ENCODE data around the gene CRTC1. TPM values are rescaled to one million over a fixed set of nuclear protein-coding genes. Genes with fewer than 3 reads are reported as not detected.

CRTC1 gene
- total and polyA plus RNA-seq, 4 donors: 1.5 to 3.5 (median 1.9) TPM

DNA sequence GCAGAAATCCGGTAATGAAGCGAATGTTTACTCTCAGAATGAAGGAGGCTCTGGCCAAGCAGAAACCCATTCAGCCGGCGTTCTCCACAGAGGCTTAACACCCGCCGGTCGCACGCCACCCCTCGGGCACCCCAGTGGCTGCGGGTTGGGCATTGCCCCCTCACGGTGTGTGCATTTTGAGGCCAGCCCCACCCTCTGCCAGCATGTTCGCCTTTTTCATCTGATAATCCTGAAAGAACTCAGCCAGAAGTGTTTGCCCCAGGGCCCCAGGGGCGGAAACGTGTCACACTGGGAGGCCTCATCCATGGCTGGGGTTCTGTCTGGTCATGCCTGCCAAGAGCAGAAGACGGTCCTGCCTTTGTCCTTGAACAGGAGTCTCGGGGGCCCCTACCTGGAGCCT is 73.4 kb downstream of the CRTC1 start:
- 96% methylated on average over 16 of the region's 16 CpGs for WGBS
- no peak overlapping the region for H3K27ac ChIP-seq (ENCODE audit: low read depth in 1 of 2, low read length in 2 of 2)

DNA sequence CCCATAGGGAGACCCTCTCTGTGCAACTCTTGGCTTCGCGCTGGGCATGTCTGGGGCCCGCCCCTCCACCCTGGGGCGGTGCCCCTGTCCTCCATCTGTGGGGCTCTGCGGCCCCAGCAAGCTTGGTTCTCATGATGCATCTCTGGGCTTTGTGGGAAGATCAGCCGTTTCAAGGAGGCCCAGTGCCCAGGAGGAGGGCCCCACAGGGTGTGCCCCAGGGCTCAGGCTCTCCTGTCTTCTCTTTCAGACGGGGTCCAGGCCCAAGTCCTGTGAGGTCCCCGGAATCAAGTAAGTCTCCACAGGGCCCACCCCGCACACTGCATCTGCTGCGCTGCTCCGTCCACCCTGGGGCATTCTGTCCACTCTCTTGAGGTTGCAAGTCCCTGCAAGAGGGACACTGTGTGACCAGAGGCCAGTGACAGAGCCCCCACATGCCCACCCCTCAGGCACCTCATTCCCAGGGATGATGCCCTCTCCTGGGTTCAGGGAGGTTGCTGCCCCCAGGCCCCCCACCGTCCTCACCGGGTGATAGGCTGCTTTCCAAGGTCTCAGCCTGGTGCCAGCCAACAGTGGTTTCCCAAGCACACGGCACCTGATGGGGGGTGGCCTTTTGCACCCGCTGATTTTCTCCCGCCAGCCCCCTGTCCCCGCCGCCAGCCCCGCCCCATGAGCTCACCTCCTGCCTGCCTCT is 76.0 kb downstream of the CRTC1 start:
- Histone ChIP-seq H3K27ac (ENCODE audit: low read depth in 1 of 2, low read length in 2 of 2) (no peak overlapping the region), H3K4me1 (ENCODE audit: control insufficient read depth in 4 of 4, insufficient read depth in 4 of 4, low read length in 3 of 4) (peaks cover 4 to 16% (median 11%) of the 10 kb centered on the region in 4 donors), H3K4me3 (ENCODE audit: low read depth in 1 of 3, low read length in 3 of 3) (no peak overlapping the region), H3K9me3 (ENCODE audit: control insufficient read depth in 4 of 4, low read length in 3 of 4) (no peaks in the 10 kb centered on the region), H3K9ac (ENCODE audit: low read depth in 1 of 2, low read length in 2 of 2) (no peak overlapping the region), H3K36me3 (ENCODE audit: control insufficient read depth in 4 of 4, insufficient read depth in 3 of 4, low read depth in 1 of 4, low read length in 3 of 4) (peaks cover 0 to 3% (median 0%) of the 10 kb centered on the region in 4 donors), H3K27me3 (ENCODE audit: control insufficient read depth in 4 of 4, insufficient read depth in 4 of 4, low read length in 3 of 4) (no peaks in the 10 kb centered on the region)
- 91% methylated on average over 19 of the region's 19 CpGs for WGBS
- DNase-seq (ENCODE audit: low spot score): no peak
- TF ChIP-seq JUND (IDR thresholded peaks at IDR 0.05) (no peak), RAD21 (IDR thresholded peaks at IDR 0.05) (no peak), EGR1 (IDR thresholded peaks at IDR 0.05; ENCODE audit: low read depth in 2 of 2) (no peak), FOXA1 (IDR thresholded peaks at IDR 0.05) (no peak), SP1 (IDR thresholded peaks at IDR 0.05) (no peak), FOXA2 (IDR thresholded peaks at IDR 0.05) (no peak), GABPA (IDR thresholded peaks at IDR 0.05 in 1 of 2, conservative IDR thresholded peaks at IDR 0.05 in 1 of 2) (no peak), RXRA (IDR thresholded peaks at IDR 0.05) (no peak), HNF4A (conservative IDR thresholded peaks at IDR 0.05) (no peak), HNF4G (IDR thresholded peaks at IDR 0.05) (no peak), YY1 (IDR thresholded peaks at IDR 0.05) (no peak), NR2F2 (IDR thresholded peaks at IDR 0.05) (no peak), TAF1 (conservative IDR thresholded peaks at IDR 0.05) (no peak)
- TF ChIP-seq, protein P1, sequence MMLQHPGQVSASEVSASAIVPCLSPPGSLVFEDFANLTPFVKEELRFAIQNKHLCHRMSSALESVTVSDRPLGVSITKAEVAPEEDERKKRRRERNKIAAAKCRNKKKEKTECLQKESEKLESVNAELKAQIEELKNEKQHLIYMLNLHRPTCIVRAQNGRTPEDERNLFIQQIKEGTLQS (IDR thresholded peaks at IDR 0.05): no peak
- TF ChIP-seq, protein P2, sequence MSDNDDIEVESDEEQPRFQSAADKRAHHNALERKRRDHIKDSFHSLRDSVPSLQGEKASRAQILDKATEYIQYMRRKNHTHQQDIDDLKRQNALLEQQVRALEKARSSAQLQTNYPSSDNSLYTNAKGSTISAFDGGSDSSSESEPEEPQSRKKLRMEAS (IDR thresholded peaks at IDR 0.05): no peak
- TF ChIP-seq, protein P3, sequence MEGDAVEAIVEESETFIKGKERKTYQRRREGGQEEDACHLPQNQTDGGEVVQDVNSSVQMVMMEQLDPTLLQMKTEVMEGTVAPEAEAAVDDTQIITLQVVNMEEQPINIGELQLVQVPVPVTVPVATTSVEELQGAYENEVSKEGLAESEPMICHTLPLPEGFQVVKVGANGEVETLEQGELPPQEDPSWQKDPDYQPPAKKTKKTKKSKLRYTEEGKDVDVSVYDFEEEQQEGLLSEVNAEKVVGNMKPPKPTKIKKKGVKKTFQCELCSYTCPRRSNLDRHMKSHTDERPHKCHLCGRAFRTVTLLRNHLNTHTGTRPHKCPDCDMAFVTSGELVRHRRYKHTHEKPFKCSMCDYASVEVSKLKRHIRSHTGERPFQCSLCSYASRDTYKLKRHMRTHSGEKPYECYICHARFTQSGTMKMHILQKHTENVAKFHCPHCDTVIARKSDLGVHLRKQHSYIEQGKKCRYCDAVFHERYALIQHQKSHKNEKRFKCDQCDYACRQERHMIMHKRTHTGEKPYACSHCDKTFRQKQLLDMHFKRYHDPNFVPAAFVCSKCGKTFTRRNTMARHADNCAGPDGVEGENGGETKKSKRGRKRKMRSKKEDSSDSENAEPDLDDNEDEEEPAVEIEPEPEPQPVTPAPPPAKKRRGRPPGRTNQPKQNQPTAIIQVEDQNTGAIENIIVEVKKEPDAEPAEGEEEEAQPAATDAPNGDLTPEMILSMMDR (IDR thresholded peaks at IDR 0.05; ENCODE audit: low read depth, low read length, missing input control): no peak
- TF ChIP-seq, protein P4, sequence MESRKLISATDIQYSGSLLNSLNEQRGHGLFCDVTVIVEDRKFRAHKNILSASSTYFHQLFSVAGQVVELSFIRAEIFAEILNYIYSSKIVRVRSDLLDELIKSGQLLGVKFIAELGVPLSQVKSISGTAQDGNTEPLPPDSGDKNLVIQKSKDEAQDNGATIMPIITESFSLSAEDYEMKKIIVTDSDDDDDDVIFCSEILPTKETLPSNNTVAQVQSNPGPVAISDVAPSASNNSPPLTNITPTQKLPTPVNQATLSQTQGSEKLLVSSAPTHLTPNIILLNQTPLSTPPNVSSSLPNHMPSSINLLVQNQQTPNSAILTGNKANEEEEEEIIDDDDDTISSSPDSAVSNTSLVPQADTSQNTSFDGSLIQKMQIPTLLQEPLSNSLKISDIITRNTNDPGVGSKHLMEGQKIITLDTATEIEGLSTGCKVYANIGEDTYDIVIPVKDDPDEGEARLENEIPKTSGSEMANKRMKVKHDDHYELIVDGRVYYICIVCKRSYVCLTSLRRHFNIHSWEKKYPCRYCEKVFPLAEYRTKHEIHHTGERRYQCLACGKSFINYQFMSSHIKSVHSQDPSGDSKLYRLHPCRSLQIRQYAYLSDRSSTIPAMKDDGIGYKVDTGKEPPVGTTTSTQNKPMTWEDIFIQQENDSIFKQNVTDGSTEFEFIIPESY (IDR thresholded peaks at IDR 0.05): no peak
- TF ChIP-seq, protein P5, sequence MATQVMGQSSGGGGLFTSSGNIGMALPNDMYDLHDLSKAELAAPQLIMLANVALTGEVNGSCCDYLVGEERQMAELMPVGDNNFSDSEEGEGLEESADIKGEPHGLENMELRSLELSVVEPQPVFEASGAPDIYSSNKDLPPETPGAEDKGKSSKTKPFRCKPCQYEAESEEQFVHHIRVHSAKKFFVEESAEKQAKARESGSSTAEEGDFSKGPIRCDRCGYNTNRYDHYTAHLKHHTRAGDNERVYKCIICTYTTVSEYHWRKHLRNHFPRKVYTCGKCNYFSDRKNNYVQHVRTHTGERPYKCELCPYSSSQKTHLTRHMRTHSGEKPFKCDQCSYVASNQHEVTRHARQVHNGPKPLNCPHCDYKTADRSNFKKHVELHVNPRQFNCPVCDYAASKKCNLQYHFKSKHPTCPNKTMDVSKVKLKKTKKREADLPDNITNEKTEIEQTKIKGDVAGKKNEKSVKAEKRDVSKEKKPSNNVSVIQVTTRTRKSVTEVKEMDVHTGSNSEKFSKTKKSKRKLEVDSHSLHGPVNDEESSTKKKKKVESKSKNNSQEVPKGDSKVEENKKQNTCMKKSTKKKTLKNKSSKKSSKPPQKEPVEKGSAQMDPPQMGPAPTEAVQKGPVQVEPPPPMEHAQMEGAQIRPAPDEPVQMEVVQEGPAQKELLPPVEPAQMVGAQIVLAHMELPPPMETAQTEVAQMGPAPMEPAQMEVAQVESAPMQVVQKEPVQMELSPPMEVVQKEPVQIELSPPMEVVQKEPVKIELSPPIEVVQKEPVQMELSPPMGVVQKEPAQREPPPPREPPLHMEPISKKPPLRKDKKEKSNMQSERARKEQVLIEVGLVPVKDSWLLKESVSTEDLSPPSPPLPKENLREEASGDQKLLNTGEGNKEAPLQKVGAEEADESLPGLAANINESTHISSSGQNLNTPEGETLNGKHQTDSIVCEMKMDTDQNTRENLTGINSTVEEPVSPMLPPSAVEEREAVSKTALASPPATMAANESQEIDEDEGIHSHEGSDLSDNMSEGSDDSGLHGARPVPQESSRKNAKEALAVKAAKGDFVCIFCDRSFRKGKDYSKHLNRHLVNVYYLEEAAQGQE (IDR thresholded peaks at IDR 0.05): no peak

More for the DNA sequence above, 73.4 kb downstream of the CRTC1 start:
- no peaks in the 10 kb centered on the region for H3K9me3 ChIP-seq (ENCODE audit: control insufficient read depth in 4 of 4, low read length in 3 of 4)
- TF ChIP-seq RXRA (IDR thresholded peaks at IDR 0.05) (no peak), GABPA (IDR thresholded peaks at IDR 0.05 in 1 of 2, conservative IDR thresholded peaks at IDR 0.05 in 1 of 2) (no peak), YY1 (IDR thresholded peaks at IDR 0.05) (no peak), TAF1 (conservative IDR thresholded peaks at IDR 0.05) (no peak), HNF4G (IDR thresholded peaks at IDR 0.05) (no peak)
- no peak overlapping the region for H3K4me3 ChIP-seq (ENCODE audit: low read depth in 1 of 3, low read length in 3 of 3)
- DNase-seq (ENCODE audit: low spot score): no peak
- H3K9ac ChIP-seq (ENCODE audit: low read depth in 1 of 2, low read length in 2 of 2): no peak overlapping the region
- no peaks in the 10 kb centered on the region for H3K27me3 ChIP-seq (ENCODE audit: control insufficient read depth in 4 of 4, insufficient read depth in 4 of 4, low read length in 3 of 4)
- peaks cover 0 to 5% (median 3%) of the 10 kb centered on the region in 4 donors for H3K4me1 ChIP-seq (ENCODE audit: control insufficient read depth in 4 of 4, insufficient read depth in 4 of 4, low read length in 3 of 4)
- peaks cover 0 to 6% (median 2%) of the 10 kb centered on the region in 4 donors for H3K36me3 ChIP-seq (ENCODE audit: control insufficient read depth in 4 of 4, insufficient read depth in 3 of 4, low read depth in 1 of 4, low read length in 3 of 4)

All from liver (tissue), 9 donors.